GOT3 (cell line): ENCODE data around the gene CDIPT.
"Not testable (repeated sequence)": the region's sequence is repeated elsewhere in the genome, so short reads cannot be mapped to it uniquely, and the experiment has no call there.

Experiments used
- DNase-seq: peaks from one replicate; lab custom pipeline; 2025; ENCODE audit warnings: mixed read lengths; lab: John Stamatoyannopoulos, UW

Gene CDIPT

GRCh38 chr16:29862884-29863668, at the start of gene CDIPT:
Gene CDIPT (minus strand): TSS chr16:29863226. CDS start chr16:29862857, 369 bp downstream.
- DNase-seq: peak; percentile 76

GRCh38 chr16:29912087-29912486, 49.1 kb upstream of the CDIPT start:
- DNase-seq: no peak

- no peak for DNase-seq
Observed at GRCh38 chr16:29911676-29912010, 48.6 kb upstream of the CDIPT start.

GRCh38 chr16:29910819-29911675, 48.0 kb upstream of the CDIPT start:
- DNase-seq: no peak

GRCh38 chr16:29909851-29910250, 46.8 kb upstream of the CDIPT start:
- DNase-seq: not testable (repeated sequence)

- DNase-seq: no peak
Observed at GRCh38 chr16:29909391-29909790, 46.4 kb upstream of the CDIPT start.

GRCh38 chr16:29908719-29909220, 45.7 kb upstream of the CDIPT start:
- no peak for DNase-seq

GRCh38 chr16:29907973-29908372, 44.9 kb upstream of the CDIPT start:
- DNase-seq: no peak

- no peak for DNase-seq
Observed at GRCh38 chr16:29906520-29907244, 43.7 kb upstream of the CDIPT start.

GRCh38 chr16:29905668-29906067, 42.6 kb upstream of the CDIPT start:
- DNase-seq: no peak

- no peak for DNase-seq
Observed at GRCh38 chr16:29904947-29905346, 41.9 kb upstream of the CDIPT start.

- no peak for DNase-seq
Observed at GRCh38 chr16:29903590-29903989, 40.6 kb upstream of the CDIPT start.

- DNase-seq: no peak
Observed at GRCh38 chr16:29901607-29901945, 38.5 kb upstream of the CDIPT start.

GRCh38 chr16:29900888-29901606, 38.0 kb upstream of the CDIPT start:
- no peak for DNase-seq

- DNase-seq: peak; percentile 57
Observed at GRCh38 chr16:29900102-29900887, 37.3 kb upstream of the CDIPT start, which contains the start of gene ASPHD1. Gene ASPHD1 (plus strand): TSS chr16:29900488. CDS start chr16:29900972, 484 bp downstream.

- DNase-seq: no peak
Observed at GRCh38 chr16:29899516-29900101, 36.6 kb upstream of the CDIPT start, which contains the start of gene SEZ6L2. Gene SEZ6L2 (minus strand): TSS chr16:29899550. CDS start chr16:29899019, 531 bp downstream.

GRCh38 chr16:29898804-29899515, 35.9 kb upstream of the CDIPT start:
- no peak for DNase-seq

- DNase-seq: no peak
Observed at GRCh38 chr16:29898135-29898803, 35.2 kb upstream of the CDIPT start.

GRCh38 chr16:29897333-29897732, 34.3 kb upstream of the CDIPT start:
- DNase-seq: no peak
